Measurements from ENCODE around the gene P2RX3. TPM values are rescaled to one million over a fixed set of nuclear protein-coding genes. Genes with fewer than 3 reads are reported as not detected.

P2RX3 gene
- total RNA-seq, 1 donor from 2014 or later, result not detected

Other genes with a start within 250 kb of the P2RX3 start
- 0.72 TPM for gene LRRC55, start 156.4 kb upstream of the P2RX3 start, total RNA-seq
- 88.2 TPM for gene APLNR, start 101.1 kb upstream of the P2RX3 start, total RNA-seq
- gene TNKS1BP1, start 13.4 kb upstream of the P2RX3 start, total RNA-seq, result 112 TPM
- 66.2 TPM for gene SSRP1, start 2.5 kb upstream of the P2RX3 start, total RNA-seq
- gene PRG3, start 42.8 kb downstream of the P2RX3 start, total RNA-seq, result 0.41 TPM
- not detected for gene PRG2, start 52.3 kb downstream of the P2RX3 start, total RNA-seq
- gene SLC43A3, start 88.8 kb downstream of the P2RX3 start, total RNA-seq, result 49.4 TPM
- gene RTN4RL2, start 122.2 kb downstream of the P2RX3 start, total RNA-seq, result 0.21 TPM
- 9.1 TPM for gene SLC43A1, start 177.3 kb downstream of the P2RX3 start, total RNA-seq
- gene TIMM10, start 192.4 kb downstream of the P2RX3 start, total RNA-seq, result 16.8 TPM
- gene SMTNL1, start 199.2 kb downstream of the P2RX3 start, total RNA-seq, result 107 TPM
- 12.9 TPM for gene UBE2L6, start 229.3 kb downstream of the P2RX3 start, total RNA-seq